GM19463 (cell line): ENCODE measurements around the gene DPM3.
"Not testable (repeated sequence)": the region's sequence is repeated elsewhere in the genome, so short reads cannot be mapped to it uniquely, and the experiment has no call there.

Source experiments
- ATAC-seq: cut with Tn5 transposase; IDR thresholded peaks from one replicate; pipeline ENCODE4 v1.9.1; 2021; ENCODE audit warnings: mild to moderate bottlenecking, moderate library complexity; ENCODE audit not compliant: unreplicated experiment

DPM3 gene

GRCh38 chr1:155162631-155163030, 22.3 kb upstream of the DPM3 start:
- ATAC-seq: not testable (repeated sequence)

- no peak for ATAC-seq
Measured at GRCh38 chr1:155160128-155160527, 19.8 kb upstream of the DPM3 start.

DNA sequence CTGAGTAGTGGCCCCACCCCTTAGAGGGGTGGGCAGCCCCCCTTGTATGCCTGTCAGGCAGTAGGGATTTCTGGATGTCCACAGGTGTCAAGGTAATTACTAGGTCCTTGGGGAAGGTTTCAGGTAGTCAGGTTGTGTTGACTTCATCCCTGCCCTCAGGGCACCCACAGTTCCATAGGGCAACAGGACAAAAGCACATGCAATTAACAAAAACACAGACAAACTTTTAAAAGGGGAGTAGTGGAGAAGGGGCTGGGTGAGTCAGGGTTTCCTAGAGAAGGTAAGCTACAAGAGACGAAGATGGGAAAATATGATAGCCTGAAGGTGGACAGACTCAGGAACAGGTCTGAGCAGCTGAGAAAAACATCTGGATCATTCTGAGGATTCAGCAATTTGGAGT, 18.7 kb upstream of the DPM3 start:
- ATAC-seq: no peak

DNA sequence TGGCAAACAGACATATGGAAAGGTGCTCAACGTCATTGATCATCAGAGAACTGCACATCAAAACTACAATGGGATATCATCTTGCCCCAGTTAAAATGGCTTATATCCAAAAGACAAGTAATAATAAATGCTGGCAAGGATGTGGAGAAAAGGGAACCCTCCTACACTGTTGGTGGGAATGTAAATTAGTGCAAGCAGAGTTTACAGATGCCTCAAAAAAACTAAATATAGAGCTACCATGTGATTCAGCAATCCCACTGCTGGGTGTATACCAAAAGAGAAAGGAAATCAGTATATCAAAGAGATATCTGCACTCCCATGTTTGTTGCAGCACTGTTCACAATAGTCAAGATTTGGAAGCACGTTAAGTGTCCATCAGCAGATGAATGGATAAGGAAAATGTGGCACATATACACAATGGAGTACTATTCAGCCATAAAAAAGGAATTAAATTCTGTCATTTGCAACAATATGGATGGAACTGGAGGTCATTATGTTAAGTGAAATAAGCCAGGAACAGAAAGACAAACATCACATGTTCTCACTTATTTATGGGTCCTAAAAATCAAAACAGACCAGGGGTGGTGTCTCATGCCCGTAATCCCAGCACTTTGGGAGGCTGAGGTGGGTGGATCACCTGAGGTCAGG, 15.8 kb upstream of the DPM3 start:
- not testable (repeated sequence) for ATAC-seq

DNA sequence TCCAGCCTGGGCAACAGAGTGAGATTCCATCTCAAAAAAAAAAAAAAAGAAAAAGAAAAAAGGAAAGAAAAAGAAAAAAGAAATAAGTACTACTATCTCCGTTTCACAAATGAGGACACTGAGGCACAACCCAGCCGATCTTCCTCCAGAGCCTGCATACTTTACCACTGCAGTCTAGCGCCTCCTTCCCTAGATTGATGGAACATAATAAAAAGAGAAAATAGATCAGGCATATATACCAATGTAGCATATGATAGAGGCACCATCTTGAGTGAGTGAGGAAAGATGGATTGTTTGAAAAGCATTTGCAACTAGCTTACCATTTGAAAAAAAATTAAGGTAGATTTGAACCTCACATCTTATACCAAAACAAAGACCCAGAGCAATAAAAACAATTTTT, 5.2 kb upstream of the DPM3 start:
- no peak for ATAC-seq

GRCh38 chr1:155141749-155142148, 1.4 kb upstream of the DPM3 start:
- ATAC-seq: no peak

- no peak for ATAC-seq
Measured at GRCh38 chr1:155140630-155140953, 261 bp upstream of the DPM3 start.

GRCh38 chr1:155137154-155137949, 3.0 kb downstream of the DPM3 start:
- no peak for ATAC-seq

GRCh38 chr1:155136748-155137147, 3.6 kb downstream of the DPM3 start:
- no peak for ATAC-seq

GRCh38 chr1:155135415-155136028, 4.8 kb downstream of the DPM3 start, which contains the start of gene SLC50A1:
TSS of gene SLC50A1 (plus strand) at chr1:155135852. CDS start at chr1:155135912, 60 bp downstream.
- ATAC-seq: peak; percentile 75

GRCh38 chr1:155134880-155135414, 5.4 kb downstream of the DPM3 start:
- ATAC-seq: no peak

GRCh38 chr1:155134322-155134721, 6.0 kb downstream of the DPM3 start:
- ATAC-seq: no peak

- ATAC-seq: no peak
Measured at GRCh38 chr1:155133799-155134281, 6.5 kb downstream of the DPM3 start.

DNA sequence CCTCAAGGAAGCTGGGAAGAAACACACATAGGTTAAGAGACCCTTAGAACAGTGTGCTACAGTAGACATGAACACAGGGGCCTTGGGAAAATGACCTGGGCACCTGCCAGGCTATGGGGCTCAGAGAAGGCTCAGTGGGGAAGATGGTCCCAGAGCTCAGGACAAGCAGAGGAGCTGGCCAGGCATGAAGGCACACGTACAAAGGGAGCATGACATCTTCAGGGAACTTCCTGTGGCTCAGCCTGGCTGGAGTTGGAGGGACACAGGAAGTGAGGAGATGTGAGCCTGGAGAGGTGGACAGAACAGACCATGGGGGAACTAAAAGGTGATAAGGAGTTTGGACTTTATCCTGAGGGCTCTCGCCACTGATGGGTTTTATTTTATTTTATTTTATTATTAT, 8.5 kb downstream of the DPM3 start:
- no peak for ATAC-seq

GRCh38 chr1:155131285-155131684, 9.0 kb downstream of the DPM3 start:
- ATAC-seq: no peak

- no peak for ATAC-seq
Measured at GRCh38 chr1:155130272-155131006, 9.9 kb downstream of the DPM3 start.

- ATAC-seq: no peak
Measured at GRCh38 chr1:155128755-155129473, 11.4 kb downstream of the DPM3 start.

GRCh38 chr1:155127967-155128754, 12.2 kb downstream of the DPM3 start:
- ATAC-seq: no peak

DNA sequence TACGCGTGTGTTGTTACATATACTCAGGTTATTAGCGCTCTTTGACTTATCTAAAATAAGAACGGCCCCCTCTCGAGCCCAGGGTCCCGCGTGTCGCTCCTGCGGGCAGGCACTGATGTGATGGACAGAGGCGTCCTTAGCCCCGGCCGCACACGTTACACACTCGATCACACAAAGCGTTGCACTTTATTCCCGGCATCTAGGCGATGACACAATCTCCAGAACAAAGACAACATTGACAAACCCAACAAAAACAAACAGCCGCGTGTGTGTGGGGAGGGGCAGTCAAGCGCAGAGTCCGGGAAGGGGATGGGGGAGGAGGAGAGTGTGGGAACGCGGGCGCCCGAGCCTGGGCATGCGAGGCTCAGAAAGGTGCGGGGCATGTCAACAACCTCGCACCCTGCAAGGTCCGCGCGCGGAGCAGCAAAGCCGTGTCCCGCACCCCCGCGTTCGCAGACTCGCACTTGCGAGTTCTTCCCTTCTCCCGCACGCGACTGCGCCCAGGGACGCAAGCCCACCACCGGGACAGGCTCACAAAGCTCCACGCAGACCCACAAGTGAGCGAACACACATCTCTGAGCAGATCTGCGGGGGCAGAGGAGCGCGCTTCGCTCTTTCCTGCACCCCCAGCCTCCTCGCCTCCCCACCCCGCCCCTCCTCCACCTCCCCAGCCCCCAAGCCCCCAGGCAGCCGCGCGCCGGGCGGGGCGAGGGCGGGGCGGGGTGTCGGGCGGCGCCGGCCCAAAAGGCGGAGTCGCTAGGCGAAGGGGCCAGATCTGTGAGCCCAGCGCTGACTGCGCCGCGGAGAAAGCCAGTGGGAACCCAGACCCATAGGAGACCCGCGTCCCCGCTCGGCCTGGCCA, 13.0 kb downstream of the DPM3 start, which contains the start of gene EFNA1:
Gene EFNA1, plus strand, starts transcription at position 772 of the 862 bp plus-strand sequence. CDS start 102 bp downstream, outside the sequence.
- ATAC-seq: no peak
